ENCODE data around the gene OR52N1. TPM values are rescaled to one million over a fixed set of nuclear protein-coding genes. Genes with fewer than 3 reads are reported as not detected.

Gene OR52N1
- under 1 TPM in 1 of 2 donors, not detected in 1; 0.23 TPM for total RNA-seq

GRCh38 chr11:5791165-5791564 is at the start of gene OR52N1:
TSS of gene OR52N1 (minus strand) at chr11:5791265. CDS start at chr11:5788816, 2,449 bp downstream.
- Mint-ChIP-seq H3K4me3 (no peak within 1 kb of the TSS), H3K27ac (no peak within 1 kb of the TSS), H3K4me1 (ENCODE audit: low read depth) (no peaks in the 10 kb centered on the region), H3K36me3 (ENCODE audit: insufficient read depth in 2 of 2) (no peaks in the 10 kb centered on the region), H3K9me3 (no peaks in the 10 kb centered on the region), H3K27me3 (ENCODE audit: low read depth) (no peaks in the 10 kb centered on the region)
- DNase-seq (no peak), ATAC-seq (replicated peaks in 1 of 2) (no peak)

- ATAC-seq (replicated peaks in 1 of 2) = no peak
- peaks cover 32% of the 10 kb centered on the region for H3K27me3 Mint-ChIP-seq (ENCODE audit: low read depth)
- no peaks in the 10 kb centered on the region for H3K36me3 Mint-ChIP-seq (ENCODE audit: insufficient read depth in 2 of 2)
- H3K4me3 Mint-ChIP-seq = no peak overlapping the region
- H3K27ac Mint-ChIP-seq = no peak overlapping the region
- no peaks in the 10 kb centered on the region for H3K4me1 Mint-ChIP-seq (ENCODE audit: low read depth)
- DNase-seq = no peak
- no peaks in the 10 kb centered on the region for H3K9me3 Mint-ChIP-seq
These were observed 46.6 kb upstream of the OR52N1 start for GRCh38 chr11:5837695-5838094.

- Mint-ChIP-seq H3K4me3 (no peak overlapping the region), H3K36me3 (ENCODE audit: insufficient read depth in 2 of 2) (no peaks in the 10 kb centered on the region), H3K4me1 (ENCODE audit: low read depth) (no peaks in the 10 kb centered on the region), H3K9me3 (no peaks in the 10 kb centered on the region), H3K27ac (no peak overlapping the region), H3K27me3 (ENCODE audit: low read depth) (peaks cover 13% of the 10 kb centered on the region)
- DNase-seq = no peak
- ATAC-seq (replicated peaks in 1 of 2) = no peak
These were observed 42.4 kb upstream of the OR52N1 start for GRCh38 chr11:5833446-5833845.

- Mint-ChIP-seq H3K27me3 (ENCODE audit: low read depth) (peaks cover 8% of the 10 kb centered on the region), H3K36me3 (ENCODE audit: insufficient read depth in 2 of 2) (no peaks in the 10 kb centered on the region), H3K4me3 (no peak overlapping the region), H3K27ac (no peak overlapping the region), H3K9me3 (no peaks in the 10 kb centered on the region), H3K4me1 (ENCODE audit: low read depth) (no peaks in the 10 kb centered on the region)
- DNase-seq (no peak), ATAC-seq (replicated peaks in 1 of 2) (no peak)
These were observed 40.2 kb upstream of the OR52N1 start for GRCh38 chr11:5831196-5831829.

- Mint-ChIP-seq H3K36me3 (ENCODE audit: insufficient read depth in 2 of 2) (no peaks in the 10 kb centered on the region), H3K9me3 (peaks cover 0 to 2% of the 10 kb centered on the region in 2 donors), H3K27ac (peak overlapping the region; percentile 89), H3K4me1 (ENCODE audit: low read depth) (peaks cover 5% of the 10 kb centered on the region), H3K27me3 (ENCODE audit: low read depth) (no peaks in the 10 kb centered on the region), H3K4me3 (peak overlapping the region; percentile 43 to 90)
- DNase-seq = no peak
- ATAC-seq (replicated peaks in 1 of 2) = no peak
These were observed 27.3 kb upstream of the OR52N1 start for GRCh38 chr11:5818245-5818886.

- Mint-ChIP-seq H3K27me3 (ENCODE audit: low read depth) (no peaks in the 10 kb centered on the region), H3K36me3 (ENCODE audit: insufficient read depth in 2 of 2) (no peaks in the 10 kb centered on the region), H3K27ac (peak overlapping the region; percentile 44), H3K4me3 (no peak overlapping the region), H3K4me1 (ENCODE audit: low read depth) (peaks cover 5% of the 10 kb centered on the region), H3K9me3 (no peaks in the 10 kb centered on the region)
- DNase-seq (no peak), ATAC-seq (replicated peaks in 1 of 2) (no peak)
These were observed 24.5 kb upstream of the OR52N1 start for GRCh38 chr11:5815534-5815933.

GRCh38 chr11:5809905-5810795 is 19.1 kb upstream of the OR52N1 start:
- H3K27ac Mint-ChIP-seq = peak overlapping the region; percentile 9
- no peaks in the 10 kb centered on the region for H3K36me3 Mint-ChIP-seq (ENCODE audit: insufficient read depth in 2 of 2)
- DNase-seq (no peak), ATAC-seq (replicated peaks in 1 of 2) (no peak)
- H3K4me3 Mint-ChIP-seq = peak overlapping the region in 1 of 2 donors; percentile 76
- H3K4me1 Mint-ChIP-seq (ENCODE audit: low read depth) = peaks cover 16% of the 10 kb centered on the region
- no peaks in the 10 kb centered on the region for H3K9me3 Mint-ChIP-seq
- H3K27me3 Mint-ChIP-seq (ENCODE audit: low read depth) = peaks cover 16% of the 10 kb centered on the region

GRCh38 chr11:5809122-5809519 is 18.1 kb upstream of the OR52N1 start:
- H3K36me3 Mint-ChIP-seq (ENCODE audit: insufficient read depth in 2 of 2) = peaks cover 2% of the 10 kb centered on the region in 2 donors
- peaks cover 12% of the 10 kb centered on the region for H3K4me1 Mint-ChIP-seq (ENCODE audit: low read depth)
- peak overlapping the region; percentile 76 to 91 for H3K4me3 Mint-ChIP-seq
- DNase-seq (peak; percentile 7), ATAC-seq (replicated peaks in 1 of 2) (peak; percentile 57 to 62)
- H3K27me3 Mint-ChIP-seq (ENCODE audit: low read depth) = peaks cover 21% of the 10 kb centered on the region
- peak overlapping the region; percentile 71 for H3K27ac Mint-ChIP-seq
- H3K9me3 Mint-ChIP-seq = peaks cover 2% of the 10 kb centered on the region in 2 donors

GRCh38 chr11:5808500-5809121 is 17.5 kb upstream of the OR52N1 start, which contains the start of gene OR52N2:
TSS of gene OR52N2 (plus strand) at chr11:5808924. CDS start at chr11:5820336, 11,412 bp downstream.
- Mint-ChIP-seq H3K27me3 (ENCODE audit: low read depth) (peaks cover 22% of the 10 kb centered on the region), H3K9me3 (peaks cover 3% of the 10 kb centered on the region in 2 donors), H3K4me3 (peak within 1 kb of the TSS; percentile 76 to 91), H3K27ac (peak within 1 kb of the TSS; percentile 71), H3K36me3 (ENCODE audit: insufficient read depth in 2 of 2) (peaks cover 2 to 3% of the 10 kb centered on the region in 2 donors), H3K4me1 (ENCODE audit: low read depth) (peaks cover 12% of the 10 kb centered on the region)
- DNase-seq (peak; percentile 71 to 79), ATAC-seq (replicated peaks in 1 of 2) (peak; percentile 92)

- Mint-ChIP-seq H3K4me3 (no peak overlapping the region), H3K4me1 (ENCODE audit: low read depth) (peaks cover 12% of the 10 kb centered on the region), H3K27me3 (ENCODE audit: low read depth) (peaks cover 29% of the 10 kb centered on the region), H3K27ac (no peak overlapping the region), H3K36me3 (ENCODE audit: insufficient read depth in 2 of 2) (peaks cover 2 to 5% of the 10 kb centered on the region in 2 donors), H3K9me3 (peaks cover 3 to 5% of the 10 kb centered on the region in 2 donors)
- ATAC-seq (replicated peaks in 1 of 2) = no peak
- no peak for DNase-seq
These were observed 16.5 kb upstream of the OR52N1 start for GRCh38 chr11:5807580-5807979.

- Mint-ChIP-seq H3K9me3 (peaks cover 3 to 5% of the 10 kb centered on the region in 2 donors), H3K27me3 (ENCODE audit: low read depth) (peaks cover 29% of the 10 kb centered on the region), H3K4me3 (no peak overlapping the region), H3K36me3 (ENCODE audit: insufficient read depth in 2 of 2) (peaks cover 2 to 5% of the 10 kb centered on the region in 2 donors), H3K4me1 (ENCODE audit: low read depth) (peaks cover 5% of the 10 kb centered on the region), H3K27ac (no peak overlapping the region)
- no peak for ATAC-seq (replicated peaks in 1 of 2)
- DNase-seq = no peak
These were observed 12.9 kb upstream of the OR52N1 start for GRCh38 chr11:5803982-5804381.

GRCh38 chr11:5796541-5796940 is 5.5 kb upstream of the OR52N1 start:
- no peak overlapping the region for H3K4me3 Mint-ChIP-seq
- no peaks in the 10 kb centered on the region for H3K36me3 Mint-ChIP-seq (ENCODE audit: insufficient read depth in 2 of 2)
- no peak overlapping the region for H3K27ac Mint-ChIP-seq
- no peaks in the 10 kb centered on the region for H3K9me3 Mint-ChIP-seq
- DNase-seq (no peak), ATAC-seq (replicated peaks in 1 of 2) (no peak)
- H3K27me3 Mint-ChIP-seq (ENCODE audit: low read depth) = peaks cover 16% of the 10 kb centered on the region
- no peaks in the 10 kb centered on the region for H3K4me1 Mint-ChIP-seq (ENCODE audit: low read depth)
